IMR-90 (cell line): ENCODE data around the gene SLC22A16. TPM values are rescaled to one million over a fixed set of nuclear protein-coding genes. Genes with fewer than 3 reads are reported as not detected.

ENCODE experiments used
- ATAC-seq: fragments of 200-7000 bp; cut with Tn5 transposase; 2 replicates; pipeline ENCODE4 v1.9.1; 2020; ENCODE audit warnings: low read depth, mild to moderate bottlenecking, moderate library complexity
- BruUV-seq: library from RNA; stranded (reverse); fragments of 400-500 nt; replicated peaks from 2 replicates; lab custom pipeline; 2021; lab: Mats Ljungman, UMichigan
- CTCF ChIA-PET: fragments of 300-600 bp; formaldehyde crosslinking; extraction: SDS; loops from one replicate; lab custom pipeline; 2021; ENCODE audit warnings: antibody characterized with exemption; lab: Yijun Ruan, JAX
- POLR2A ChIA-PET: fragments of 300-600 bp; sonication (Branson Sonifier 250); formaldehyde crosslinking; loops from one replicate; lab custom pipeline; 2022; ENCODE audit warnings: antibody characterized with exemption; ENCODE audit not compliant: unreplicated experiment; lab: Charles Lee
- DNase-seq: peaks from one replicate; pipeline ENCODE4 v3.0.0; 2013
- H2AFZ ChIP-seq: replicated peaks from 2 replicates; pipeline ENCODE3; 2013; ENCODE audit warnings: low read length, mild to moderate bottlenecking; ENCODE audit not compliant: poor library complexity
- H2AK5ac ChIP-seq: 2 replicates; pipeline ENCODE4 v1.6.1; 2013; ENCODE audit warnings: low read depth, low read length, inconsistent platforms
- H2AK9ac ChIP-seq: replicated peaks from 2 replicates; pipeline ENCODE3; 2013; ENCODE audit warnings: mild to moderate bottlenecking, low read depth, low read length, moderate library complexity; ENCODE audit not compliant: poor library complexity
- H2BK120ac ChIP-seq: 2 replicates; pipeline ENCODE4 v1.6.1; 2013; ENCODE audit warnings: low read depth, low read length, inconsistent platforms
- H2BK15ac ChIP-seq: 3 replicates; pipeline ENCODE4 v1.6.1; 2013; ENCODE audit warnings: low read depth, low read length, inconsistent platforms
- H2BK20ac ChIP-seq: 2 replicates; pipeline ENCODE4 v1.6.1; 2013; ENCODE audit warnings: low read depth, mild to moderate bottlenecking, inconsistent platforms, low read length, moderate library complexity
- H2BK5ac ChIP-seq: 2 replicates; pipeline ENCODE4 v1.6.1; 2013; ENCODE audit warnings: mild to moderate bottlenecking, low read depth, low read length, inconsistent platforms; ENCODE audit not compliant: poor library complexity, severe bottlenecking
- H3K14ac ChIP-seq: replicated peaks from 2 replicates; pipeline ENCODE4 v1.6.1; 2013; ENCODE audit warnings: low read depth, low read length, inconsistent platforms
- H3K18ac ChIP-seq: 2 replicates; pipeline ENCODE4 v1.6.1; 2013; ENCODE audit warnings: low read depth, low read length, control low read depth
- H3K23ac ChIP-seq: 2 replicates; pipeline ENCODE4 v1.6.1; 2013; ENCODE audit warnings: low read depth, low read length, inconsistent platforms
- H3K27ac ChIP-seq: 2 replicates; pipeline ENCODE4 v1.5.1; 2013; ENCODE audit warnings: mild to moderate bottlenecking, control low read depth, low read length; ENCODE audit not compliant: insufficient read depth
- H3K27me3 ChIP-seq: 2 replicates; pipeline ENCODE4 v1.6.1; 2013; ENCODE audit warnings: low read length; ENCODE audit not compliant: control insufficient read depth, insufficient read depth
- H3K36me3 ChIP-seq: 2 replicates; pipeline ENCODE4 v1.6.1; 2013; ENCODE audit warnings: low read length, mixed read lengths; ENCODE audit not compliant: control insufficient read depth, insufficient read depth
- H3K4ac ChIP-seq: 2 replicates; pipeline ENCODE4 v1.6.1; 2013; ENCODE audit warnings: low read depth, low read length, inconsistent platforms
- H3K4me1 ChIP-seq: 2 replicates; pipeline ENCODE4 v1.6.1; 2013; ENCODE audit warnings: low read length, mixed read lengths; ENCODE audit not compliant: control insufficient read depth, insufficient read depth
- H3K4me2 ChIP-seq: 2 replicates; pipeline ENCODE4 v1.6.1; 2013; ENCODE audit warnings: low read depth, mild to moderate bottlenecking, control low read depth, low read length, moderate library complexity
- H3K4me3 ChIP-seq: 2 replicates; pipeline ENCODE4 v1.5.1; 2013; ENCODE audit warnings: low read depth, mild to moderate bottlenecking, control low read depth, low read length, moderate library complexity; ENCODE audit not compliant: insufficient read depth
- H3K56ac ChIP-seq: 2 replicates; pipeline ENCODE4 v1.6.1; 2013; ENCODE audit warnings: low read length, inconsistent platforms; ENCODE audit not compliant: insufficient read depth; ENCODE audit errors: extremely low read depth
- H3K79me1 ChIP-seq, 2 experiments: 2 replicates each; pipeline ENCODE4 v1.6.1; 2013; ENCODE audit warnings: low read length in 2 of 2, inconsistent platforms in 1 of 2, low read depth in 1 of 2
- H3K9ac ChIP-seq: 2 replicates; pipeline ENCODE4 v1.6.1; 2013; ENCODE audit warnings: low read depth, low read length, control low read depth
- H3K9me1 ChIP-seq: 2 replicates; pipeline ENCODE4 v1.6.1; 2013; ENCODE audit warnings: low read length, inconsistent platforms; ENCODE audit not compliant: insufficient read depth
- H3K9me3 ChIP-seq: 2 replicates; pipeline ENCODE4 v1.6.1; 2013; ENCODE audit warnings: low read length; ENCODE audit not compliant: control insufficient read depth, insufficient read depth
- H4K20me1 ChIP-seq: 2 replicates; pipeline ENCODE4 v1.6.1; 2013; ENCODE audit warnings: low read length, inconsistent platforms; ENCODE audit not compliant: insufficient read depth
- H4K5ac ChIP-seq: 2 replicates; pipeline ENCODE4 v1.6.1; 2013; ENCODE audit warnings: mild to moderate bottlenecking, low read depth, low read length, control low read depth
- H4K8ac ChIP-seq, 2 experiments: 2 replicates each; pipeline ENCODE4 v1.6.1; 2013; ENCODE audit warnings: low read depth in 2 of 2, low read length in 2 of 2, control low read depth in 1 of 2, inconsistent platforms in 1 of 2
- H4K91ac ChIP-seq: 2 replicates; pipeline ENCODE4 v1.6.1; 2013; ENCODE audit warnings: low read depth, low read length, inconsistent platforms; ENCODE audit not compliant: insufficient read depth
- BHLHE40 ChIP-seq: fragments of 150-350 bp; IDR thresholded peaks from 2 replicates; pipeline ENCODE4 v1.6.1; 2016; ENCODE audit warnings: mild to moderate bottlenecking, low read depth, low read length
- CEBPB ChIP-seq: IDR thresholded peaks from 2 replicates; pipeline ENCODE4 v1.6.1; 2012; ENCODE audit warnings: low read depth, low read length, improper control_type of control experiment
- FOS ChIP-seq: fragments of 150-350 bp; IDR thresholded peaks from 2 replicates; pipeline ENCODE4 v1.6.1; 2016; ENCODE audit warnings: low read depth, low read length
- NFE2L2 ChIP-seq: fragments of 150-350 bp; IDR thresholded peaks from 2 replicates; pipeline ENCODE4 v1.6.1; 2016; ENCODE audit warnings: low read depth, mild to moderate bottlenecking, low read length
- RAD21 ChIP-seq: IDR thresholded peaks from 2 replicates; pipeline ENCODE4 v1.6.1; 2012; ENCODE audit warnings: low read length, improper control_type of control experiment
- RCOR1 ChIP-seq: IDR thresholded peaks from 2 replicates; pipeline ENCODE4 v1.6.1; 2012; ENCODE audit warnings: mild to moderate bottlenecking, low read length, improper control_type of control experiment; ENCODE audit not compliant: insufficient replicate concordance
- RFX5 ChIP-seq: IDR thresholded peaks from 2 replicates; pipeline ENCODE4 v1.8.0; 2012; ENCODE audit warnings: low read depth, mild to moderate bottlenecking, low read length, moderate library complexity
- SMC3 ChIP-seq: fragments of 150-350 bp; IDR thresholded peaks from 2 replicates; pipeline ENCODE4 v1.6.1; 2016; ENCODE audit warnings: low read depth, mild to moderate bottlenecking, antibody characterized with exemption, low read length, moderate library complexity
- WGBS, 2 experiments: methylation state at CpG; one replicate each; pipeline versions ENCODE4 v1.1.5 to v1.1.7; 2013; ENCODE audit warnings: missing lambda C conversion rate in 2 of 2; ENCODE audit not compliant: insufficient read length in 1 of 2; ENCODE audit errors: extremely low coverage in 2 of 2; 5-methylcytosine and 5-hydroxymethylcytosine counted together
- dilution Hi-C: fragments of 300-500 bp; cut with HindIII; formaldehyde crosslinking; loops from one replicate; pipeline ENCODE4 v1.14.3; 2018; ENCODE audit warnings: low sequenced_read_pairs; ENCODE audit not compliant: unreplicated experiment
- in situ Hi-C: fragments of 300-500 bp; cut with MboI; formaldehyde crosslinking; loops from 3 replicates; pipeline ENCODE4 v1.14.3; 2019; ENCODE audit warnings: low sequenced_read_pairs, inconsistent platforms, mixed read lengths
- intact Hi-C: fragments of 100-400 bp; cut with micrococcal nuclease; formaldehyde crosslinking; loops from 2 replicates; pipeline ENCODE4 v1.10.0; 2022
- polyA plus RNA-seq, 3 experiments: library from polyadenylated mRNA; depleted of rRNA; stranded (reverse); fragments of >200 nt; gene quantifications; 2 replicates each; pipeline ENCODE4 v1.2.3, GENCODE V29; 2012; ENCODE audit warnings: low replicate concordance in 1 of 3
- total RNA-seq: library from RNA; depleted of rRNA; stranded (reverse); fragments of >200 nt; gene quantifications from 2 replicates; pipeline ENCODE4 v1.2.3, GENCODE V29; 2012
- TF ChIP-seq, protein P1 (sequence below): fragments of 150-350 bp; IDR thresholded peaks from 2 replicates; pipeline ENCODE4 v1.6.1; 2016; ENCODE audit warnings: low read depth, mild to moderate bottlenecking, low read length, moderate library complexity, borderline replicate concordance

Gene SLC22A16
- total and polyA plus RNA-seq, 2 of the 4 experiments (the other 2 are of a cell fraction), result not detected

DNA sequence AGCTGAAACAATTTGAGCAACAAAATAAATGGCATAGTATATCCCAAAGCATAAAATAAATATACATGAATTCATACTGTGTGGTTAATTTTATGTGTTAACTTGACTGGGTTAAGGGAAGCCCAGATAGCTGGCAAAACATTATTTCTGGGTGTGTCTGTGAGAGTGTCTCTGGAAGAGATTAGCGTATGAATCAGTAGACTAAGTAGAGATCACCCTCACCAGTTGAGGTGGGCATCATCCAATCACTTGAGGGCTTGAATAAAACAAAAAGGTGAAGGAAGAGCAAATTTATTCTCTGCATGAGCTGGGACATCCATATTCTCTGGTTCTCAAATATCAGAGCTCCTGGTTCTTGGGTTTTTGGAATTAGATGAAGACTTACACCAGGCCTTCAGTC, 17.9 kb downstream of the SLC22A16 start:
- Histone ChIP-seq H4K20me1 (no peaks in the 10 kb centered on the region), H3K36me3 (no peaks in the 10 kb centered on the region), H2BK5ac (no peak overlapping the region), H4K91ac (no peak overlapping the region), H4K5ac (no peak overlapping the region), H2AFZ (no peak overlapping the region), H3K27me3 (peaks cover 7% of the 10 kb centered on the region), H2BK120ac (no peak overlapping the region), H3K23ac (no peak overlapping the region), H3K56ac (no peak overlapping the region), H3K14ac (no peak overlapping the region), H3K18ac (no peak overlapping the region), H3K4me1 (no peaks in the 10 kb centered on the region), H3K4me2 (no peak overlapping the region), H2BK20ac (no peak overlapping the region), H3K4ac (no peak overlapping the region), H2AK5ac (no peak overlapping the region), H2BK15ac (no peak overlapping the region), H3K4me3 (no peak overlapping the region), H3K79me1 (no peaks in the 10 kb centered on the region), H4K8ac (no peak overlapping the region), H2AK9ac (no peak overlapping the region), H3K9me1 (no peaks in the 10 kb centered on the region; the same call in 1 of the 2 replicates), H3K9ac (no peak overlapping the region), H3K9me3 (no peaks in the 10 kb centered on the region), H3K27ac (no peak overlapping the region)
- CTCF ChIA-PET, result interaction anchor here (0.6 kb wide), 1 partner anchor 88 kb away, joined by 3 read pairs; no protein-coding TSS in a partner anchor
- POLR2A ChIA-PET, result no interaction called here
- DNase-seq, result no peak
- no peak for TF ChIP-seq RFX5
- TF ChIP-seq, protein P1, sequence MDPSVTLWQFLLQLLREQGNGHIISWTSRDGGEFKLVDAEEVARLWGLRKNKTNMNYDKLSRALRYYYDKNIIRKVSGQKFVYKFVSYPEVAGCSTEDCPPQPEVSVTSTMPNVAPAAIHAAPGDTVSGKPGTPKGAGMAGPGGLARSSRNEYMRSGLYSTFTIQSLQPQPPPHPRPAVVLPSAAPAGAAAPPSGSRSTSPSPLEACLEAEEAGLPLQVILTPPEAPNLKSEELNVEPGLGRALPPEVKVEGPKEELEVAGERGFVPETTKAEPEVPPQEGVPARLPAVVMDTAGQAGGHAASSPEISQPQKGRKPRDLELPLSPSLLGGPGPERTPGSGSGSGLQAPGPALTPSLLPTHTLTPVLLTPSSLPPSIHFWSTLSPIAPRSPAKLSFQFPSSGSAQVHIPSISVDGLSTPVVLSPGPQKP, result no peak
- no peak for TF ChIP-seq BHLHE40
- TF ChIP-seq CEBPB, result no peak
- TF ChIP-seq SMC3, result no peak
- TF ChIP-seq RAD21, result no peak
- no peak for TF ChIP-seq FOS
- TF ChIP-seq NFE2L2, result no peak
- TF ChIP-seq RCOR1, result no peak
- intact Hi-C loops (no loop called here), dilution Hi-C loops (no loop called here), in situ Hi-C loops (no loop called here)
- WGBS, 2 experiments, result no CpG with 5 or more reads among the region's 1 CpG
- no peak for ATAC-seq
- BruUV-seq, result no TSS peak
